Small intestine (tissue), 7 donors: ENCODE data around the gene UNC13A. TPM values are rescaled to one million over a fixed set of nuclear protein-coding genes. Genes with fewer than 3 reads are reported as not detected.

ENCODE experiments used
- DNase-seq, 2 donors: peaks; one replicate each; pipeline versions ENCODE4 v3.0.0 to v3.0.0-alpha.2; 2013
- FAIRE-seq: peaks from 2 replicates; lab custom pipeline; 2012; peaks lifted over from hg19 to GRCh38; lab: Jason Lieb, UNC
- H3K27ac ChIP-seq, 3 donors: one replicate each; pipeline ENCODE4 v1.5.1; 2013; ENCODE audit warnings: low read length in 2 of 3, mild to moderate bottlenecking in 2 of 3, control low read depth in 1 of 3, inconsistent platforms in 1 of 3, low read depth in 1 of 3, moderate library complexity in 1 of 3
- H3K27me3 ChIP-seq, 3 donors: one replicate each; pipeline ENCODE4 v1.6.1; 2013; ENCODE audit warnings: low read length in 3 of 3, inconsistent platforms in 1 of 3; ENCODE audit not compliant: control insufficient read depth in 3 of 3, insufficient read depth in 3 of 3
- H3K36me3 ChIP-seq, 3 donors: one replicate each; pipeline ENCODE4 v1.6.1; 2013; ENCODE audit warnings: low read length in 3 of 3, inconsistent platforms in 1 of 3, low read depth in 1 of 3, mild to moderate bottlenecking in 1 of 3, moderate library complexity in 1 of 3; ENCODE audit not compliant: control insufficient read depth in 3 of 3, insufficient read depth in 2 of 3
- H3K4me1 ChIP-seq, 3 donors: one replicate each; pipeline ENCODE4 v1.6.1; 2013; ENCODE audit warnings: low read length in 2 of 3, inconsistent platforms in 1 of 3, low read depth in 1 of 3, mild to moderate bottlenecking in 1 of 3, moderate library complexity in 1 of 3; ENCODE audit not compliant: control insufficient read depth in 3 of 3, insufficient read depth in 2 of 3
- H3K4me3 ChIP-seq, 3 donors: one replicate each; pipeline ENCODE4 v1.5.1; 2013; ENCODE audit warnings: low read length in 3 of 3, control low read depth in 1 of 3, inconsistent platforms in 1 of 3, low read depth in 1 of 3, mild to moderate bottlenecking in 1 of 3, moderate library complexity in 1 of 3
- H3K9me3 ChIP-seq, 2 donors: one replicate each; pipeline ENCODE4 v1.6.1; 2013; ENCODE audit warnings: low read depth in 1 of 2, low read length in 1 of 2; ENCODE audit not compliant: control insufficient read depth in 2 of 2, insufficient read depth in 1 of 2
- WGBS, 3 donors: extraction: QIAGEN DNeasy Blood & Tissue Kit; methylation state at CpG; one replicate each; pipeline ENCODE4 v1.1.7; 2013; 5-methylcytosine and 5-hydroxymethylcytosine counted together
- polyA plus RNA-seq, 4 donors: library from polyadenylated mRNA; stranded (reverse) in 3 of 4; unstranded in 1 of 4; fragments of 200-250 nt in 3 of 4; fragments of 120-200 nt in 1 of 4; gene quantifications; one replicate each; pipeline versions ENCODE4 v1.2.1 to v1.2.3, GENCODE V29; 2013
- donor health status: healthy with polysubstance abuse.
- donor health status: control.
- donor health status: control.
- donor health status: Bipolar disorder and iron deficiency.
- donor health status: healthy.

UNC13A gene
- polyA plus RNA-seq, 4 donors, result 0.78 to 1.1 TPM; not detected in 2

DNA sequence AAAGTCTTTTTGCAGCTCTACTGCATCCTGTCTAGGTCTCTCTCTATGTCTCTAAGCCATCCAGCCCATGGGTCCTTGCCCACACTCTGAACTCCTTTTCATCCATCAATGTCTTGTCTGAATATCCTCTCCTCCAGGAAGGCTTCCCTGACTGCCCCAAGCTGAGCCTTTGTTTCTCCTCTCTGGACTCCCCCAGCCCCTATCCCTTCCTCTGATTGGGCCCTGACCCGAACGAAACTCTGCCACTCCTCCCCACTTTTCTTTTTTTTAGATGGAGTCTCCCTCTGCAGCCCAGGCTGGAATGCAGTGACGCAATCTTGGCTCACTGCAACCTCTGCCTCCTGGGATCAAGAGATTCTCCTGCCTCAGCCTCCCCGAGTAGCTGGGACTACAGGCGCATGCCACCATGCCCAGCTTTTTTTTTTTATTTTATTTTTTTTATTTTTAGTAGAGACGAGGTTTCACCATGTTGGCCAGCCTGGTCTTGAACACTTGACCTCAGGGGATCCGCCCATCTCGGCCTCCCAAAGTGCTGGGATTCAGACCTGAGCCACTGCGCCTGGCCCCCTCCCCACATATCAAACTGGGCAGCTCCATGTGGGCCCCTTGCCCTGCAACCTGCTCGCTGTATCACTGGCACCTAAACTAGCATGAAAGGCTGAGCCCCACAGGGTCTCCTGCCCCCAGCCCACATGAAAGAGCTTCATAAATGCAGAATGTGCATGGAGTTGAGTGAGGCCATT, 870 bp upstream of the UNC13A start:
- peaks cover 0 to 2% (median 0%) of the 10 kb centered on the region in 3 donors for H3K4me1 ChIP-seq
- H3K27ac ChIP-seq, result no peak overlapping the region
- H3K4me3 ChIP-seq, result no peak overlapping the region
- no peak for FAIRE-seq
- 59 to 65% (median 63%) methylated on average over 10 of the region's 10 CpGs for WGBS, 3 donors
- DNase-seq, result no peak
- H3K36me3 ChIP-seq, result no peaks in the 10 kb centered on the region
- H3K27me3 ChIP-seq, result peaks cover 3 to 41% (median 16%) of the 10 kb centered on the region in 3 donors
- H3K9me3 ChIP-seq, result no peaks in the 10 kb centered on the region

DNA sequence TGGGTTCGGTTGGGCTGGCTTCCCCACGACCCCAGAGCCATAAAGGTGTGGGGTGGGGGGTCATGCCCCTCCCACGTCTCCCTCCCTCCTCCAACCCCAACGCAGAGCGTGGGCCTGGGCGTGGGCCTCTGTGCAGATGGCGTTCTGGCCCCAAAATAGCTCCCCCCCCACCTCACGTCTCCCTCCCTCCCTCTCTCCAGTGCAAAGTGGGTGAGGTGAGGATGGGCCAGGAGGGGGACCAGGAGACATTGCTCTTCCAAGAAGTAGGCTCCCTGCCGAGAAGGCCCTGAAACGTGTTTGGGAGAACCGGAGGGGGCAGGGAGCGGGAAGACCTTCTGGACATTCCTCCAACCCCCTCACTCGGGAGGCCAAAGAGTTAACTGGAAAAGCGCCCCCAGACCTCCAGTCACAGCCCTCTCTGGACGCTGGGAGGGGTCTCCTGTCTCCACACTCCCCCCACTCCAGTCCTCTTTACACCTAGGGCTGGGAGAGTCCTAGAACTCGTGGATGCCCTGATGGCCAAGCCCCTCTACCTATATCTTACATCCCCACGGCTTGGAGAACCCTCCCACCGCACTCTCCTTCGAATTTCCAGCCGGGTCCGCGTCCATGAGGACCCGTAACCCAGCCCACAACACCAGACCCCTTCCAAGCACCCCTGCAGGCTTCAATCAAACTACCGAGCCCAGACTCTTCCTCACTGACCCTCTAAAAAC, 855 bp downstream of the UNC13A start:
- peak overlapping the region in 1 of 3 donors; percentile 19 for H3K4me3 ChIP-seq
- no peaks in the 10 kb centered on the region for H3K36me3 ChIP-seq
- no peak for DNase-seq
- H3K27ac ChIP-seq, result no peak overlapping the region
- WGBS, 3 donors, result 4 to 11% (median 10%) methylated on average over 24 of the region's 24 CpGs
- H3K4me1 ChIP-seq, result peaks cover 0 to 2% (median 0%) of the 10 kb centered on the region in 3 donors
- H3K27me3 ChIP-seq, result peaks cover 3 to 43% (median 16%) of the 10 kb centered on the region in 3 donors
- H3K9me3 ChIP-seq, result no peaks in the 10 kb centered on the region
- FAIRE-seq, result no peak

GRCh38 chr19:17686592-17687024, 1.5 kb downstream of the UNC13A start:
- WGBS, 3 donors, result 0 to 1% (median 1%) methylated on average over 13 to 26 of the region's 28 CpGs
- Histone ChIP-seq H3K27ac (peak overlapping the region in 1 of 3 donors; percentile 36), H3K27me3 (peaks cover 3 to 43% (median 16%) of the 10 kb centered on the region in 3 donors), H3K4me1 (peaks cover 0 to 2% (median 0%) of the 10 kb centered on the region in 3 donors), H3K4me3 (no peak overlapping the region), H3K9me3 (no peaks in the 10 kb centered on the region), H3K36me3 (no peaks in the 10 kb centered on the region)
- DNase-seq, result no peak
- no peak for FAIRE-seq

- FAIRE-seq (no peak), DNase-seq (no peak)
- WGBS, 3 donors, result 1 to 4% (median 3%) methylated on average over 10 to 12 of the region's 12 CpGs
- Histone ChIP-seq H3K9me3 (no peaks in the 10 kb centered on the region), H3K4me3 (no peak overlapping the region), H3K4me1 (peaks cover 0 to 2% (median 0%) of the 10 kb centered on the region in 3 donors), H3K27ac (peak overlapping the region in 1 of 3 donors; percentile 36), H3K36me3 (no peaks in the 10 kb centered on the region), H3K27me3 (peaks cover 3 to 48% (median 16%) of the 10 kb centered on the region in 3 donors)
Measured at GRCh38 chr19:17686023-17686521, 2.1 kb downstream of the UNC13A start.

GRCh38 chr19:17685451-17686022, 2.6 kb downstream of the UNC13A start:
- H3K4me3 ChIP-seq, result no peak overlapping the region
- H3K36me3 ChIP-seq, result no peaks in the 10 kb centered on the region
- FAIRE-seq (no peak), DNase-seq (no peak)
- peaks cover 0 to 2% (median 0%) of the 10 kb centered on the region in 3 donors for H3K4me1 ChIP-seq
- 58 to 61% (median 58%) methylated on average over 14 to 15 of the region's 15 CpGs for WGBS, 3 donors
- H3K27me3 ChIP-seq, result peaks cover 3 to 52% (median 12%) of the 10 kb centered on the region in 3 donors
- no peaks in the 10 kb centered on the region for H3K9me3 ChIP-seq
- H3K27ac ChIP-seq, result no peak overlapping the region

- DNase-seq, result no peak
- H3K36me3 ChIP-seq, result no peaks in the 10 kb centered on the region
- H3K4me1 ChIP-seq, result peaks cover 0 to 2% (median 0%) of the 10 kb centered on the region in 3 donors
- no peak overlapping the region for H3K27ac ChIP-seq
- no peak for FAIRE-seq
- 50 to 73% (median 53%) methylated on average over 4 of the region's 4 CpGs for WGBS, 3 donors
- no peak overlapping the region for H3K4me3 ChIP-seq
- H3K27me3 ChIP-seq, result peaks cover 3 to 63% (median 14%) of the 10 kb centered on the region in 3 donors
- H3K9me3 ChIP-seq, result no peaks in the 10 kb centered on the region
Measured at GRCh38 chr19:17684256-17684655, 3.9 kb downstream of the UNC13A start.

GRCh38 chr19:17683078-17683477, 5.1 kb downstream of the UNC13A start:
- DNase-seq (no peak), FAIRE-seq (no peak)
- Histone ChIP-seq H3K9me3 (no peaks in the 10 kb centered on the region), H3K4me3 (no peak overlapping the region), H3K4me1 (peaks cover 0 to 2% (median 0%) of the 10 kb centered on the region in 3 donors), H3K36me3 (no peaks in the 10 kb centered on the region), H3K27me3 (peaks cover 3 to 57% (median 11%) of the 10 kb centered on the region in 3 donors), H3K27ac (no peak overlapping the region)
- 78 to 85% (median 79%) methylated on average over 4 of the region's 4 CpGs for WGBS, 3 donors

- FAIRE-seq (no peak), DNase-seq (no peak)
- 56 to 73% (median 71%) methylated on average over 5 of the region's 5 CpGs for WGBS, 3 donors
- peaks cover 0 to 49% (median 6%) of the 10 kb centered on the region in 3 donors for H3K27me3 ChIP-seq
- no peaks in the 10 kb centered on the region for H3K9me3 ChIP-seq
- H3K27ac ChIP-seq, result no peak overlapping the region
- H3K4me1 ChIP-seq, result peaks cover 0 to 2% (median 0%) of the 10 kb centered on the region in 3 donors
- H3K4me3 ChIP-seq, result no peak overlapping the region
- no peaks in the 10 kb centered on the region for H3K36me3 ChIP-seq
Measured at GRCh38 chr19:17682273-17682672, 5.9 kb downstream of the UNC13A start.
